Karpas-422 (cell line): Measurements from ENCODE around the gene EFEMP2. TPM values are rescaled to one million over a fixed set of nuclear protein-coding genes. Genes with fewer than 3 reads are reported as not detected.

Experiments
- DNase-seq: peaks from one replicate; pipeline ENCODE4 v3.0.0-alpha.2; 2015
- H2AFZ ChIP-seq: fragments of 200-600 bp; sonication (generic); 2 replicates; pipeline ENCODE4 v1.6.1; 2014; ENCODE audit warnings: antibody characterized with exemption, low read length, mixed read lengths
- H3K27ac ChIP-seq: fragments of 200-600 bp; sonication (generic); 2 replicates; pipeline ENCODE4 v1.5.1; 2014; ENCODE audit warnings: mild to moderate bottlenecking, low read length, moderate library complexity
- H3K27me3 ChIP-seq: fragments of 200-600 bp; sonication (generic); 2 replicates; pipeline ENCODE4 v1.6.1; 2014; ENCODE audit warnings: low read length, mixed read lengths
- H3K36me3 ChIP-seq: fragments of 200-600 bp; sonication (generic); 2 replicates; pipeline ENCODE4 v1.6.1; 2014; ENCODE audit warnings: low read length, mixed read lengths; ENCODE audit not compliant: insufficient read depth
- H3K4me1 ChIP-seq: fragments of 200-600 bp; sonication (generic); 2 replicates; pipeline ENCODE4 v1.6.1; 2014; ENCODE audit warnings: mild to moderate bottlenecking, low read length, mixed read lengths
- H3K4me2 ChIP-seq: fragments of 200-600 bp; sonication (generic); 2 replicates; pipeline ENCODE4 v1.6.1; 2014; ENCODE audit warnings: low read length, low read depth, mild to moderate bottlenecking; ENCODE audit not compliant: poor library complexity, severe bottlenecking
- H3K4me3 ChIP-seq: fragments of 200-600 bp; sonication (generic); 2 replicates; pipeline ENCODE4 v1.5.1; 2014; ENCODE audit warnings: mild to moderate bottlenecking, antibody characterized with exemption, low read length, mixed read lengths
- H3K79me2 ChIP-seq: fragments of 200-600 bp; sonication (generic); 2 replicates; pipeline ENCODE4 v1.6.1; 2014; ENCODE audit warnings: mild to moderate bottlenecking, low read length, mixed read lengths
- H3K9ac ChIP-seq: fragments of 200-600 bp; sonication (generic); 2 replicates; pipeline ENCODE4 v1.6.0; 2014; ENCODE audit warnings: low read length
- H3K9me2 ChIP-seq: fragments of 200-600 bp; sonication (generic), shearing (Covaris generic); replicated peaks from 2 replicates; pipeline ENCODE4 v1.6.0; 2014; ENCODE audit warnings: mild to moderate bottlenecking, low read length, moderate library complexity; ENCODE audit not compliant: insufficient read depth
- H3K9me3 ChIP-seq: fragments of 300-700, 200-600 bp; sonication (generic); 2 replicates; pipeline ENCODE4 v1.6.1; 2014; ENCODE audit warnings: low read length, mixed read lengths
- H4K20me1 ChIP-seq: fragments of 200-600 bp; sonication (generic); 2 replicates; pipeline ENCODE4 v1.6.1; 2014; ENCODE audit warnings: mild to moderate bottlenecking, antibody characterized with exemption, low read length, low read depth; ENCODE audit not compliant: insufficient read depth
- total RNA-seq: library from RNA; depleted of rRNA; stranded (reverse); fragments of >200 nt; shearing (Covaris generic); gene quantifications from 2 replicates; pipeline ENCODE4 v1.2.3, GENCODE V29; 2014; ENCODE audit warnings: low replicate concordance

The EFEMP2 gene
- total RNA-seq, 1 experiment from 2014 or later = 1.3 TPM

GRCh38 chr11:65890324-65891218, 18.0 kb upstream of the EFEMP2 start, which contains the start of gene CCDC85B:
Gene CCDC85B, plus strand, starts transcription at chr11:65890673. Its CDS starts 111 bp downstream, at chr11:65890784.
- Histone ChIP-seq H3K4me2 (peak within 1 kb of the TSS; percentile 100), H3K27me3 (no peaks in the 10 kb centered on the region)

GRCh38 chr11:65888163-65888814, 15.7 kb upstream of the EFEMP2 start, which contains the start of gene FIBP:
Gene FIBP, minus strand, starts transcription at chr11:65888471. Its CDS starts 53 bp downstream, at chr11:65888418.
- H2AFZ ChIP-seq = peak within 1 kb of the TSS; percentile 95
- H3K36me3 ChIP-seq = peaks cover 21% of the 10 kb centered on the region
- H3K79me2 ChIP-seq = peaks cover 35% of the 10 kb centered on the region
- no peaks in the 10 kb centered on the region for H3K9me2 ChIP-seq
- peak; percentile 98 for DNase-seq
- peak within 1 kb of the TSS; percentile 94 for H3K9ac ChIP-seq
- peak within 1 kb of the TSS; percentile 64 for H3K27ac ChIP-seq
- H4K20me1 ChIP-seq = peaks cover 8% of the 10 kb centered on the region; the same call in 1 of the 2 replicates
- no peaks in the 10 kb centered on the region for H3K27me3 ChIP-seq
- H3K4me1 ChIP-seq = peaks cover 66% of the 10 kb centered on the region
- no peaks in the 10 kb centered on the region for H3K9me3 ChIP-seq
- peak within 1 kb of the TSS; percentile 95 for H3K4me3 ChIP-seq
- peak within 1 kb of the TSS; percentile 100 for H3K4me2 ChIP-seq

More at GRCh38 chr11:65890324-65891218, 18.0 kb upstream of the EFEMP2 start, which contains the start of gene CCDC85B:
- Histone ChIP-seq H3K9me2 (no peaks in the 10 kb centered on the region), H3K4me3 (peak within 1 kb of the TSS; percentile 96), H3K36me3 (peaks cover 8% of the 10 kb centered on the region; the same call in 1 of the 2 replicates), H3K9me3 (no peaks in the 10 kb centered on the region), H3K9ac (peak within 1 kb of the TSS; percentile 97), H2AFZ (peak within 1 kb of the TSS; percentile 95; the same call in 1 of the 2 replicates), H3K27ac (peak within 1 kb of the TSS; percentile 64), H3K79me2 (peaks cover 35% of the 10 kb centered on the region), H4K20me1 (peaks cover 8% of the 10 kb centered on the region; the same call in 1 of the 2 replicates), H3K4me1 (peaks cover 66% of the 10 kb centered on the region)
- peak; percentile 98 for DNase-seq

- H3K79me2 ChIP-seq = peaks cover 35% of the 10 kb centered on the region
- H3K9me2 ChIP-seq = no peaks in the 10 kb centered on the region
- H3K36me3 ChIP-seq = peaks cover 25% of the 10 kb centered on the region
- peaks cover 61% of the 10 kb centered on the region for H3K4me1 ChIP-seq
- peak overlapping the region; percentile 94 for H3K9ac ChIP-seq
- no peaks in the 10 kb centered on the region for H3K9me3 ChIP-seq
- peak overlapping the region; percentile 100 for H3K4me2 ChIP-seq
- H3K27me3 ChIP-seq = no peaks in the 10 kb centered on the region
- peak overlapping the region; percentile 89; the same call in 1 of the 2 replicates for H2AFZ ChIP-seq
- H3K27ac ChIP-seq = peak overlapping the region; percentile 30; the same call in 1 of the 2 replicates
- peaks cover 8% of the 10 kb centered on the region; the same call in 1 of the 2 replicates for H4K20me1 ChIP-seq
- peak overlapping the region; percentile 95 for H3K4me3 ChIP-seq
- peak; percentile 68 for DNase-seq
These were observed 15.1 kb upstream of the EFEMP2 start for GRCh38 chr11:65887723-65888162.

GRCh38 chr11:65886826-65887722, 14.5 kb upstream of the EFEMP2 start:
- Histone ChIP-seq H3K4me1 (peaks cover 54% of the 10 kb centered on the region), H3K79me2 (peaks cover 35% of the 10 kb centered on the region), H4K20me1 (peaks cover 5% of the 10 kb centered on the region; the same call in 1 of the 2 replicates), H2AFZ (no peak overlapping the region), H3K27ac (peak overlapping the region; percentile 30; the same call in 1 of the 2 replicates), H3K9ac (peak overlapping the region; percentile 94), H3K9me2 (no peaks in the 10 kb centered on the region), H3K4me3 (peak overlapping the region; percentile 95), H3K36me3 (peaks cover 25% of the 10 kb centered on the region), H3K27me3 (no peaks in the 10 kb centered on the region), H3K9me3 (no peaks in the 10 kb centered on the region), H3K4me2 (peak overlapping the region; percentile 100)
- DNase-seq = no peak

- H3K9me2 ChIP-seq = no peaks in the 10 kb centered on the region
- H3K4me2 ChIP-seq = peak overlapping the region; percentile 100
- H3K36me3 ChIP-seq = peaks cover 25% of the 10 kb centered on the region
- H3K27ac ChIP-seq = no peak overlapping the region
- no peaks in the 10 kb centered on the region for H3K9me3 ChIP-seq
- no peak overlapping the region for H3K4me3 ChIP-seq
- DNase-seq = no peak
- peaks cover 48% of the 10 kb centered on the region for H3K4me1 ChIP-seq
- H3K9ac ChIP-seq = no peak overlapping the region; the same call in 1 of the 2 replicates
- H2AFZ ChIP-seq = no peak overlapping the region
- no peaks in the 10 kb centered on the region; the same call in 1 of the 2 replicates for H4K20me1 ChIP-seq
- peaks cover 24% of the 10 kb centered on the region for H3K79me2 ChIP-seq
- no peaks in the 10 kb centered on the region for H3K27me3 ChIP-seq
These were observed 13.4 kb upstream of the EFEMP2 start for GRCh38 chr11:65885808-65886536.

- H3K4me2 ChIP-seq = no peak overlapping the region
- no peaks in the 10 kb centered on the region for H3K9me2 ChIP-seq
- H3K27me3 ChIP-seq = no peaks in the 10 kb centered on the region
- H4K20me1 ChIP-seq = no peaks in the 10 kb centered on the region; the same call in 1 of the 2 replicates
- peaks cover 22% of the 10 kb centered on the region for H3K79me2 ChIP-seq
- H3K9ac ChIP-seq = no peak overlapping the region; the same call in 1 of the 2 replicates
- H3K4me3 ChIP-seq = no peak overlapping the region
- no peak overlapping the region for H2AFZ ChIP-seq
- no peaks in the 10 kb centered on the region for H3K9me3 ChIP-seq
- peaks cover 47% of the 10 kb centered on the region for H3K4me1 ChIP-seq
- no peak overlapping the region for H3K27ac ChIP-seq
- peak; percentile 54 for DNase-seq
- H3K36me3 ChIP-seq = peaks cover 25% of the 10 kb centered on the region
These were observed 12.6 kb upstream of the EFEMP2 start for GRCh38 chr11:65885231-65885630.

GRCh38 chr11:65884716-65885092, 12.1 kb upstream of the EFEMP2 start:
- Histone ChIP-seq H3K4me1 (peaks cover 41% of the 10 kb centered on the region), H3K27ac (no peak overlapping the region), H3K9ac (no peak overlapping the region; the same call in 1 of the 2 replicates), H2AFZ (no peak overlapping the region), H3K36me3 (peaks cover 25% of the 10 kb centered on the region), H3K4me2 (no peak overlapping the region), H3K27me3 (no peaks in the 10 kb centered on the region), H3K9me3 (no peaks in the 10 kb centered on the region), H3K79me2 (peaks cover 22% of the 10 kb centered on the region), H3K9me2 (no peaks in the 10 kb centered on the region), H4K20me1 (no peaks in the 10 kb centered on the region; the same call in 1 of the 2 replicates), H3K4me3 (no peak overlapping the region)
- DNase-seq = peak; percentile 92
